NCI-H1092 (cell line): ENCODE data around the gene KCNB1.

ENCODE experiments used
- DNase-seq: peaks from one replicate; lab custom pipeline; 2025; lab: John Stamatoyannopoulos, UW

KCNB1 gene

GRCh38 chr20:49497398-49497669 lies 14.9 kb upstream of the KCNB1 start:
- no peak for DNase-seq

- DNase-seq, result no peak
These were observed 14.3 kb upstream of the KCNB1 start for GRCh38 chr20:49496553-49497397.

GRCh38 chr20:49496043-49496442 lies 13.6 kb upstream of the KCNB1 start:
- DNase-seq, result no peak

- no peak for DNase-seq
These were observed 8.2 kb upstream of the KCNB1 start for GRCh38 chr20:49490689-49491088.

GRCh38 chr20:49489688-49490087 lies 7.2 kb upstream of the KCNB1 start:
- DNase-seq, result no peak

GRCh38 chr20:49486064-49486463 lies 3.6 kb upstream of the KCNB1 start:
- DNase-seq, result no peak

GRCh38 chr20:49485563-49485962 lies 3.1 kb upstream of the KCNB1 start:
- no peak for DNase-seq

GRCh38 chr20:49484180-49485140 lies 2.0 kb upstream of the KCNB1 start:
- peak; percentile 75 for DNase-seq

- DNase-seq, result peak; percentile 16
These were observed 1.2 kb upstream of the KCNB1 start for GRCh38 chr20:49483696-49484123.

- no peak for DNase-seq
These were observed 689 bp upstream of the KCNB1 start for GRCh38 chr20:49483018-49483695.

GRCh38 chr20:49482173-49482572 lies 295 bp downstream of the KCNB1 start:
- no peak for DNase-seq

GRCh38 chr20:49481116-49481515 lies 1.4 kb downstream of the KCNB1 start:
- no peak for DNase-seq

GRCh38 chr20:49480236-49480635 lies 2.2 kb downstream of the KCNB1 start:
- no peak for DNase-seq

GRCh38 chr20:49479785-49480184 lies 2.7 kb downstream of the KCNB1 start:
- no peak for DNase-seq

GRCh38 chr20:49478754-49479689 lies 3.4 kb downstream of the KCNB1 start:
- no peak for DNase-seq

- no peak for DNase-seq
These were observed 4.2 kb downstream of the KCNB1 start for GRCh38 chr20:49478266-49478665.

GRCh38 chr20:49477200-49477599 lies 5.3 kb downstream of the KCNB1 start:
- DNase-seq, result no peak

GRCh38 chr20:49476016-49476355 lies 6.5 kb downstream of the KCNB1 start:
- no peak for DNase-seq

GRCh38 chr20:49475292-49476015 lies 7.0 kb downstream of the KCNB1 start:
- no peak for DNase-seq

- DNase-seq, result no peak
These were observed 11.1 kb downstream of the KCNB1 start for GRCh38 chr20:49471397-49471796.

- no peak for DNase-seq
These were observed 11.5 kb downstream of the KCNB1 start for GRCh38 chr20:49470922-49471321.
